ENCODE measurements around the gene ITPR1.

Gene ITPR1

GRCh38 chr3:4880850-4881249 is 387.7 kb downstream of the ITPR1 start:
- Mint-ChIP-seq H3K4me3 (no peak overlapping the region), H3K4me1 (ENCODE audit: low read depth) (peaks cover 4% of the 10 kb centered on the region), H3K27me3 (no peaks in the 10 kb centered on the region), H3K9me3 (ENCODE audit: low read depth) (no peaks in the 10 kb centered on the region), H3K36me3 (no peaks in the 10 kb centered on the region), H3K27ac (no peak overlapping the region)

DNA sequence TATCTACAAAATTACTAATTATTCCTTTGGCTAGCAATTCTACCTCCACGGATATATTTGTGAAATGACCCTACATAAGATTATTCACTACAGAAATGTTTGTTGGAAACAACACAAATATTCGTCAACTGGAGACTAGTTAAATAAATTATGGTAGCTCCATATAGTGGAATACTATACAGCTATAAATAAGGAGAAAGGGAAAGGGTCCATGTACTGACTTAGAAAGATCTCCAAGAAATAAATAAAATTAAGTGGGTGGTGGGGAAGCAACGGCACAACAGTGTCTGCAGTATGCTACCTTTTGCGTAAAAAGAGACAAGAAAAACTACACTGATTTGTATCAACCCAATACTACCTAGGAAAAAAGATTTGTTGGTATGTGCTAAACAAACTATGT is 389.4 kb downstream of the ITPR1 start:
- Mint-ChIP-seq H3K4me1 (ENCODE audit: low read depth) (peaks cover 4% of the 10 kb centered on the region), H3K4me3 (no peak overlapping the region), H3K27me3 (no peaks in the 10 kb centered on the region), H3K27ac (no peak overlapping the region), H3K9me3 (ENCODE audit: low read depth) (no peaks in the 10 kb centered on the region), H3K36me3 (no peaks in the 10 kb centered on the region)

- peaks cover 4% of the 10 kb centered on the region for H3K4me1 Mint-ChIP-seq (ENCODE audit: low read depth)
- no peak overlapping the region for H3K4me3 Mint-ChIP-seq
- H3K36me3 Mint-ChIP-seq = no peaks in the 10 kb centered on the region
- no peaks in the 10 kb centered on the region for H3K27me3 Mint-ChIP-seq
- H3K27ac Mint-ChIP-seq = no peak overlapping the region
- H3K9me3 Mint-ChIP-seq (ENCODE audit: low read depth) = no peaks in the 10 kb centered on the region
These were observed 389.9 kb downstream of the ITPR1 start for GRCh38 chr3:4883011-4883410.

DNA sequence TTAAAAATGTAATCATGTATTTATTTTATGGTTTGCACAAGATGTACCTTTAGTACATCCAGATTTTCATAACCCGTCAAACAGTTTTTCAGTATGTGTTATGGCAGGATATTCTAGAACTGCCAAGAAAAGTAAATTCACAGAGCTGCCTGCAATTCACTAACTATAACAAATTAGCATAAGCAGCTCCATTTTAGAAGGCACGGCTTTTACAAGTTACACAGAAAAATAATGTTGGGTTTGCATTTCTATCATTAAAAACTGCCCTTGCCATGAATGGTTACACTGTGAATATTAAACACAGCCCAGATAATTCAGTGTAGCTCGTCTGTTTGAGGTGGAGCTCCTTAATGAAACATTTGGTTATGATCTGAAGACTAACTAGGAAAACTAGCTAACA is 391.7 kb downstream of the ITPR1 start:
- H3K9me3 Mint-ChIP-seq (ENCODE audit: low read depth) = no peaks in the 10 kb centered on the region
- H3K27ac Mint-ChIP-seq = no peak overlapping the region
- H3K36me3 Mint-ChIP-seq = no peaks in the 10 kb centered on the region
- no peaks in the 10 kb centered on the region for H3K27me3 Mint-ChIP-seq
- H3K4me3 Mint-ChIP-seq = no peak overlapping the region
- H3K4me1 Mint-ChIP-seq (ENCODE audit: low read depth) = peaks cover 20% of the 10 kb centered on the region

- Mint-ChIP-seq H3K36me3 (no peaks in the 10 kb centered on the region), H3K27ac (no peak overlapping the region), H3K27me3 (no peaks in the 10 kb centered on the region), H3K9me3 (ENCODE audit: low read depth) (no peaks in the 10 kb centered on the region), H3K4me3 (no peak overlapping the region), H3K4me1 (ENCODE audit: low read depth) (peaks cover 23% of the 10 kb centered on the region)
These were observed 392.2 kb downstream of the ITPR1 start for GRCh38 chr3:4885316-4885715.

DNA sequence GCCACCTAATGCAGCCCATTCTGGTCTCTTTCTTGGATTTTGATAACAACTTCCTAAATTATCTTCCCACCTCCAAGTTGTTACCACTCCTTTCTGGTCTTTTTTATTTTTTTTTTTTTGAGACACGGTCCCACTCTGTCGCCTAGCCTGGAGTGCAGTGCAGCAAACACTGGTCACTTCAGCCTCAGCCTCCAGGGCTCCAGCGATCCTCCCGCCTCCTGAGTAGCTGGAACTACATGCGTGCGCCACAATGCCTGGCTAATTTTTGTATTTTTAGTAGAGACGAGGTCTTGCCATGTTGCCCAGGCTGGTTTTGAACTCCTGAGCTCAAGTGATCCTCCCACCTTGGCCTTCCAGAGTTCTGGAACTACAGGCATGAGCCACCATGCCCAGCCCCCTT is 393.3 kb downstream of the ITPR1 start:
- no peaks in the 10 kb centered on the region for H3K9me3 Mint-ChIP-seq (ENCODE audit: low read depth)
- no peak overlapping the region for H3K27ac Mint-ChIP-seq
- no peaks in the 10 kb centered on the region for H3K27me3 Mint-ChIP-seq
- no peaks in the 10 kb centered on the region for H3K36me3 Mint-ChIP-seq
- no peak overlapping the region for H3K4me3 Mint-ChIP-seq
- peaks cover 23% of the 10 kb centered on the region for H3K4me1 Mint-ChIP-seq (ENCODE audit: low read depth)

GRCh38 chr3:4887177-4887576 is 394.0 kb downstream of the ITPR1 start:
- Mint-ChIP-seq H3K27ac (no peak overlapping the region), H3K4me3 (no peak overlapping the region), H3K9me3 (ENCODE audit: low read depth) (no peaks in the 10 kb centered on the region), H3K27me3 (no peaks in the 10 kb centered on the region), H3K36me3 (no peaks in the 10 kb centered on the region), H3K4me1 (ENCODE audit: low read depth) (peaks cover 23% of the 10 kb centered on the region)

DNA sequence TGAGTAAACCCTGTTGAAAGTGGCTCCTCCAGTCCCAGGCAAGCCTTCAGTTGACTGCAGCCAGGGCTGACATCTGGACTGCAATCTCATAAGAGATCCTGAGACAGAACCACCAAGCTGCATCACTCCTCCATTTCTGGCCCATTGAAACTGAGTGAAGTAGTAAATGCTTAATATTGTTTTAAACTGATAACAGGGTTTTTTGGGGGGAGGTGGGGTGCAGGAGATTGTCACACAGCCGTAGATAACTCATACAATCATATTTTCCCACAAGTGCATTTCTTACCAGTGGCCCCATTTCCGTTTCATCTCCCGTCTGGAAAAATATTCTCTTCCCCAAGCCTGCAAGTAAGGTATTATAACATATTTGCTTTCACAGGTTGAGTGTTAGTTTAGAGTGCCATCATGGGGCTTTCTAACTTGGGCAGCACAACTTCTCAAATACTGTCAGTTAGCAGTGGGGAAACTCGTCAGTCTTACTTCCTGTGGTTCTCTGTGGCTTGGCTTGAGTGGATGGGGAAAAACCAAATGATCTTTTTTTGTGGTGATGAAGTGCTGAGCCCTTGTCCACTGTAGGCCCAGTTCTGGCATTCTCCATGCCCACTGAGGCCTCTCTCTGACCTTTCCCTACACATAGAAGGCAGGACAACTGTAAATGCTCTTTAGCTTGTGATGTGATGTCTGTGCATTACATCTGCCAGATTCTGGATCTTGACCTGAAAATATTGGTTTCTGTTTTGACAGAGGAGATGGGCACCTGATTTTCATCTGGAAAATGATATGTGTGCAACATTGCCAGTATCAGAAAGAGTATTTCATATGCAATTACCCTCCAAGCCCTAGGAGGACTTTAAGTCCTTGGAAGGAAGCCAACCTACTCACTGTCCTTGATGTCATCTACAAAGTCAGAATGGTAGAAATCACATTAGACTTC is 396.0 kb downstream of the ITPR1 start:
- H3K27me3 Mint-ChIP-seq = no peaks in the 10 kb centered on the region
- H3K27ac Mint-ChIP-seq = peak overlapping the region; percentile 77
- no peaks in the 10 kb centered on the region for H3K36me3 Mint-ChIP-seq
- H3K9me3 Mint-ChIP-seq (ENCODE audit: low read depth) = no peaks in the 10 kb centered on the region
- H3K4me1 Mint-ChIP-seq (ENCODE audit: low read depth) = peaks cover 23% of the 10 kb centered on the region
- H3K4me3 Mint-ChIP-seq = peak overlapping the region; percentile 66

DNA sequence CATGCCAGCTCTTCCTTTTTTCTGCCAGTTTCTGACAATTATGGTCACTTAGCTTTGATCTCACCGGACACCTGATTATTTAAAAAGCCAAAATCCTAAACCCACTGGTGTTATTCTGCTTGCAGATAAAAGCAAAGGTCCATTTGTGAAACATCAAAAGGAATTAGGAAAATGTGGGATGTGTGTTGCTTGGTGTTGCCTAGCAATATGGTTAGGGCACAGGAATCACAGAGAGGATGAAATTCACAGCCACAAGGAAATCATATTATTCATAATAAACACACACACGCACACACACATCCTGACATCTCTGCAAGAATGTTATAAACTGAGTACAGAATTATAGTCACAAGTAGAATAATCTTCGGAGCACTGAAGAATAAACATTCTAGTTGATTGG is 396.7 kb downstream of the ITPR1 start:
- no peaks in the 10 kb centered on the region for H3K9me3 Mint-ChIP-seq (ENCODE audit: low read depth)
- no peaks in the 10 kb centered on the region for H3K27me3 Mint-ChIP-seq
- peak overlapping the region; percentile 77 for H3K27ac Mint-ChIP-seq
- peaks cover 23% of the 10 kb centered on the region for H3K4me1 Mint-ChIP-seq (ENCODE audit: low read depth)
- H3K4me3 Mint-ChIP-seq = no peak overlapping the region
- no peaks in the 10 kb centered on the region for H3K36me3 Mint-ChIP-seq

DNA sequence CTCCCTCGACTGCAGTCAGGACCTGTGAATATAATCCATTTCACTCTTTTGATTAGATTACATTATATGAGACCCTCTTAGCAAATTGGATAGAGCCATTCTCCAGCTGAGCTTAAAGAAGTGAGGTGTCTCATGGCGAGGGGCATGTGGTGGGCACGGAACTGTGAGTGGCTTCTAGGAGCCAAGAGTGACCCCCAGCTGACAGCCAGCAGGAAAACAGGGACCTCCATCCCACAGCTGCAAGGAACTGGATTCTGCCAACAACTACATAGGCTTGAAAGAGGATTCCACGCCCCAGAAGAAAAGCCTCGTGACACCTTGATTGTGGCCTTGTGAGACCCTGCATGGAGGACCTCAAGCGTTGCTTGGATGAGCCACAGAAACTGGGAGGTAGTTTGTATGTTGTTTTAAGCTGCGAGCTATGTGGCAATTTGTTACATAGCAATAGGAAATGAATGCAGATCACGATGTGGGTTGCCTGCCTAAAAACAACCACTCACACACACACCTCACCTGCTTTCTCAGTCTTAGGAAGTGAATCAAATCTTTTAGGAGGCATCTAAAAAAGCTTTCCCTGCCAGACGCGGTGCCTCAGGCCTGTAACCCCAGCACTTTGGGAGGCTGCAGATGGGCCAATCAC is 401.9 kb downstream of the ITPR1 start:
- peaks cover 22% of the 10 kb centered on the region for H3K4me1 Mint-ChIP-seq (ENCODE audit: low read depth)
- H3K4me3 Mint-ChIP-seq = no peak overlapping the region
- H3K36me3 Mint-ChIP-seq = no peaks in the 10 kb centered on the region
- no peak overlapping the region for H3K27ac Mint-ChIP-seq
- no peaks in the 10 kb centered on the region for H3K9me3 Mint-ChIP-seq (ENCODE audit: low read depth)
- H3K27me3 Mint-ChIP-seq = no peaks in the 10 kb centered on the region

DNA sequence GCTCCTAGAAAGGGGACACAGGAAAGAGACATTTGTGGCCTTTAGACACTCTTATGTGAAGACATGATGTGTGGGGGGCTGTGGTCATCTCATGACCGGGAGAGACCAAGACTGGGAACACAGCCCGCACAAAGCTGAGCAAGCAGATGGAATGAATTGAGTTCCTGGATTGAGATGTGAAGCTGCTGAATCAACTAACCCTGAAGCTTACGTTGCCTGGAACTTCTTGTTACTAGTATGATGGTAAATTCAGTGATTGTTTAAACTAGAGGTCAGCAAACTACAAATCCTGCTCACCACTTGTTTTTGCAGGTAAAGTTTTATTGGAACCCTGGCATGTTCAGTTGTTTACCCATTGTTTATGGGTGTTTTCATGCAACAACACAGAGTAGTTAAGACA is 402.7 kb downstream of the ITPR1 start:
- Mint-ChIP-seq H3K36me3 (no peaks in the 10 kb centered on the region), H3K27me3 (no peaks in the 10 kb centered on the region), H3K4me1 (ENCODE audit: low read depth) (peaks cover 27% of the 10 kb centered on the region), H3K4me3 (no peak overlapping the region), H3K9me3 (ENCODE audit: low read depth) (no peaks in the 10 kb centered on the region), H3K27ac (peak overlapping the region; percentile 46)
